Gastrocnemius medialis (tissue), 4 donors: ENCODE measurements around the gene HERC2.

Experiments used
- POLR2A ChIP-seq, 2 donors: fragments of 450-650 bp; IDR thresholded peaks; one replicate each; pipeline ENCODE4 v1.6.1; 2017; ENCODE audit warnings: antibody characterized with exemption in 2 of 2, mild to moderate bottlenecking in 2 of 2, moderate library complexity in 2 of 2
- TF ChIP-seq, protein P1 (sequence below), 5 experiments: fragments of 450-650 bp in 3 of 5; fragments of 200-600 bp in 2 of 5; sonication (generic) in 2 of 5; IDR thresholded peaks in 4 of 5; conservative IDR thresholded peaks in 1 of 5; 1 replicate in 4 of 5; 2 replicates in 1 of 5; pipeline ENCODE4 v1.5.1; 2016 to 2019; ENCODE audit warnings: antibody characterized with exemption in 5 of 5, mild to moderate bottlenecking in 3 of 5, moderate library complexity in 3 of 5

DNA sequence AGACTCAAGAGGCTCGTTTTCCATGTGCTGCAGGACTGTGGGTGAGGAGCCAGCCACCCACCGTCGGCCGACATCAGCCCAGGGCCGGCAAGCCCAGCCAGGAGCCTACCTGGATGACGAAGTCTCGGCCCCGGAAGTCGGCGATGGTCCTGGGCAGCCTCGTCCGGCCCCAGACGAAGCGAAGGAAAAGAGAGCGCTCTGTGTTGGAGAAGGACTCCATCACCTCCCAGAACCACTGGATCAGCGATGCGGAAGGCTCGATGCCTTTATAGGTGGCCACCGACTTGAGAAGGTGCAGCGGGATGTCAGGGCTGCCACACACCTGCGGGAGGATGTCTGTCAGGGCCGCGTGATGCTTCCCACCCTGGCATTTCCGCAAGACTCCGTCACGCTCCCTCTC, 209.0 kb downstream of the HERC2 start:
- TF ChIP-seq POLR2A (IDR thresholded peaks at IDR 0.05): no peak
- TF ChIP-seq, protein P1, sequence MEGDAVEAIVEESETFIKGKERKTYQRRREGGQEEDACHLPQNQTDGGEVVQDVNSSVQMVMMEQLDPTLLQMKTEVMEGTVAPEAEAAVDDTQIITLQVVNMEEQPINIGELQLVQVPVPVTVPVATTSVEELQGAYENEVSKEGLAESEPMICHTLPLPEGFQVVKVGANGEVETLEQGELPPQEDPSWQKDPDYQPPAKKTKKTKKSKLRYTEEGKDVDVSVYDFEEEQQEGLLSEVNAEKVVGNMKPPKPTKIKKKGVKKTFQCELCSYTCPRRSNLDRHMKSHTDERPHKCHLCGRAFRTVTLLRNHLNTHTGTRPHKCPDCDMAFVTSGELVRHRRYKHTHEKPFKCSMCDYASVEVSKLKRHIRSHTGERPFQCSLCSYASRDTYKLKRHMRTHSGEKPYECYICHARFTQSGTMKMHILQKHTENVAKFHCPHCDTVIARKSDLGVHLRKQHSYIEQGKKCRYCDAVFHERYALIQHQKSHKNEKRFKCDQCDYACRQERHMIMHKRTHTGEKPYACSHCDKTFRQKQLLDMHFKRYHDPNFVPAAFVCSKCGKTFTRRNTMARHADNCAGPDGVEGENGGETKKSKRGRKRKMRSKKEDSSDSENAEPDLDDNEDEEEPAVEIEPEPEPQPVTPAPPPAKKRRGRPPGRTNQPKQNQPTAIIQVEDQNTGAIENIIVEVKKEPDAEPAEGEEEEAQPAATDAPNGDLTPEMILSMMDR (IDR thresholded peaks at IDR 0.05 in 4 of 5, conservative IDR thresholded peaks at IDR 0.05 in 1 of 5): no peak
